Uterus (tissue), 4 donors: ENCODE measurements around the gene PPEF1. TPM values are rescaled to one million over a fixed set of nuclear protein-coding genes. Genes with fewer than 3 reads are reported as not detected.
A peak's percentile ranks its signal among the peaks of the same experiment; 100 is the strongest.

ENCODE experiments used
- DNase-seq, 2 donors: peaks; one replicate each; pipeline ENCODE4 v3.0.0-alpha.2; 2019 to 2020
- H3K27ac ChIP-seq, 2 donors: fragments of 200-600 bp; sonication (generic); 1 replicate in 1 of 2; 2 replicates in 1 of 2; pipeline ENCODE4 v1.5.1; 2016 to 2018
- H3K27me3 ChIP-seq, 2 donors: fragments of 200-600 bp; sonication (generic); one replicate each; pipeline ENCODE4 v1.5.1; 2018 to 2019; ENCODE audit warnings: control low read depth in 1 of 2
- H3K36me3 ChIP-seq, 2 donors: fragments of 200-600 bp; sonication (generic); one replicate each; pipeline ENCODE4 v1.5.1; 2019; ENCODE audit warnings: control low read depth in 1 of 2
- H3K4me1 ChIP-seq, 2 donors: fragments of 200-600 bp; sonication (generic); one replicate each; pipeline ENCODE4 v1.5.1; 2018 to 2019; ENCODE audit warnings: control low read depth in 1 of 2
- H3K4me3 ChIP-seq, 2 donors: fragments of 200-600 bp; sonication (generic); 1 replicate in 1 of 2; 2 replicates in 1 of 2; pipeline ENCODE4 v1.5.1; 2018 to 2019; ENCODE audit warnings: mild to moderate bottlenecking in 1 of 2
- H3K9me3 ChIP-seq, 2 donors: fragments of 200-600 bp; sonication (generic); one replicate each; pipeline ENCODE4 v1.5.1; 2019; ENCODE audit warnings: control low read depth in 1 of 2
- POLR2A ChIP-seq, 2 donors: fragments of 450-650 bp; IDR thresholded peaks; one replicate each; pipeline ENCODE4 v1.6.1; 2016; ENCODE audit warnings: antibody characterized with exemption in 2 of 2, mild to moderate bottlenecking in 1 of 2, moderate library complexity in 1 of 2
- intact Hi-C: fragments of 100-400 bp; cut with DNase I; formaldehyde crosslinking; loops from one replicate; pipeline ENCODE4 v1.15.1; 2023; ENCODE audit warnings: low total_unique reads
- total RNA-seq, 4 donors: library from RNA; depleted of rRNA in 3 of 4; stranded (reverse); fragments of >200 nt in 3 of 4; gene quantifications; one replicate each; pipeline versions ENCODE4 v1.1.0 to v1.2.4, GENCODE V29; 2014 to 2023
- TF ChIP-seq, protein P1 (sequence below), 4 experiments: fragments of 200-600 bp in 2 of 4; fragments of 450-650 bp in 2 of 4; sonication (generic) in 2 of 4; IDR thresholded peaks; one replicate each; pipeline ENCODE4 v1.5.1; 2016 to 2019; ENCODE audit warnings: antibody characterized with exemption in 4 of 4, mild to moderate bottlenecking in 2 of 4, moderate library complexity in 1 of 4
- donor health status: DM: yes; HTN: yes; CAD: no.

The PPEF1 gene
- total RNA-seq, 4 donors from 2014 or later, result under 0.01 to 0.76 TPM; not detected in 2

DNA sequence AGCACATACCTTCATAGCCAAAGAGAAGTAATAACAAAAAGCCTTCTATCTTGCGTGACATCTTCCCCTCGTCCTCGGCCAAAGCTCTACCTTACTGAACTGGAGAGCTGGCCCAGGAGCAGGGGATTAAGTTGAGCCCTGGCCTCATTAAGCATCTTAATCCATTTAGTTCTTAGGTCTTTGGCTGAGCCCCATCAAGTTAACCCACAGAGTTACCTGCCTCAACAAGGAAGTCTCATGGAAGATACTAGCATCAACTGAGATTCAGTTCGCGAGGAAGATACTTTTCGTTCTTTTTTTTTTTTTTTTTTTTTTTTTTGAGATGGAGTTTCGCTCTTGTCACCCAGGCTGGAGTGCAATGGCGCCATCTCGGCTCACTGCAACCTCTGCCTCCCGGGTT is 35.4 kb upstream of the PPEF1 start, which contains the start of gene RS1:
RS1 (minus strand) TSS at position 101 of the 400 bp plus-strand sequence; CDS start at position 61, 40 bp downstream.
- Histone ChIP-seq H3K4me3 (no peak within 1 kb of the TSS), H3K9me3 (no peaks in the 10 kb centered on the region), H3K36me3 (no peaks in the 10 kb centered on the region), H3K4me1 (no peaks in the 10 kb centered on the region), H3K27ac (no peak within 1 kb of the TSS), H3K27me3 (no peaks in the 10 kb centered on the region)
- DNase-seq, result no peak
- intact Hi-C loops, result no loop called here
- TF ChIP-seq, protein P1, sequence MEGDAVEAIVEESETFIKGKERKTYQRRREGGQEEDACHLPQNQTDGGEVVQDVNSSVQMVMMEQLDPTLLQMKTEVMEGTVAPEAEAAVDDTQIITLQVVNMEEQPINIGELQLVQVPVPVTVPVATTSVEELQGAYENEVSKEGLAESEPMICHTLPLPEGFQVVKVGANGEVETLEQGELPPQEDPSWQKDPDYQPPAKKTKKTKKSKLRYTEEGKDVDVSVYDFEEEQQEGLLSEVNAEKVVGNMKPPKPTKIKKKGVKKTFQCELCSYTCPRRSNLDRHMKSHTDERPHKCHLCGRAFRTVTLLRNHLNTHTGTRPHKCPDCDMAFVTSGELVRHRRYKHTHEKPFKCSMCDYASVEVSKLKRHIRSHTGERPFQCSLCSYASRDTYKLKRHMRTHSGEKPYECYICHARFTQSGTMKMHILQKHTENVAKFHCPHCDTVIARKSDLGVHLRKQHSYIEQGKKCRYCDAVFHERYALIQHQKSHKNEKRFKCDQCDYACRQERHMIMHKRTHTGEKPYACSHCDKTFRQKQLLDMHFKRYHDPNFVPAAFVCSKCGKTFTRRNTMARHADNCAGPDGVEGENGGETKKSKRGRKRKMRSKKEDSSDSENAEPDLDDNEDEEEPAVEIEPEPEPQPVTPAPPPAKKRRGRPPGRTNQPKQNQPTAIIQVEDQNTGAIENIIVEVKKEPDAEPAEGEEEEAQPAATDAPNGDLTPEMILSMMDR (IDR thresholded peaks at IDR 0.05), result no peak
- TF ChIP-seq POLR2A (IDR thresholded peaks at IDR 0.05), result no peak

DNA sequence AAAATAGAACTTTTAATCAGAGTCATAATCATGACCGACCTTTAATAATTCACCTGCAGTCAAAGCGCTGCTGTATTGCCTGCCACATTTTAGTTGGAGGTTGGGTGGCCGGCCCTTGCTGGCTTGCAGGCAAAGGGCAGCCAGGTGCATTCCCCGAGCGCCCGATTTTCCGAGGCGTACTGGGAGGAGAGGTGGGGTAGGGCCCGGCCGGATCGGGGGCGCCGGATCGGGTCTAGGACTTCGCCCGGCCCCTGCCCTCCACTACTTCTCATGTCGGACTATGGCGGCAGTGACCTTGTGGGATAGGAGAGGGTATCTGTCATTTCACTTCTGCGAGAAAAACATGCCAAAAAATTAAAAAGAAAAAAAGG is 33.0 kb upstream of the PPEF1 start:
- Histone ChIP-seq H3K4me1 (no peaks in the 10 kb centered on the region), H3K27ac (peak overlapping the region; percentile 62 to 90), H3K9me3 (no peaks in the 10 kb centered on the region), H3K27me3 (no peaks in the 10 kb centered on the region), H3K36me3 (no peaks in the 10 kb centered on the region), H3K4me3 (peak overlapping the region; percentile 54 to 59)
- intact Hi-C loops, result no loop called here
- TF ChIP-seq, protein P1 (IDR thresholded peaks at IDR 0.05), result no peak
- no peak for TF ChIP-seq POLR2A (IDR thresholded peaks at IDR 0.05)
- peak in 1 of 2 donors; percentile 28 for DNase-seq

DNA sequence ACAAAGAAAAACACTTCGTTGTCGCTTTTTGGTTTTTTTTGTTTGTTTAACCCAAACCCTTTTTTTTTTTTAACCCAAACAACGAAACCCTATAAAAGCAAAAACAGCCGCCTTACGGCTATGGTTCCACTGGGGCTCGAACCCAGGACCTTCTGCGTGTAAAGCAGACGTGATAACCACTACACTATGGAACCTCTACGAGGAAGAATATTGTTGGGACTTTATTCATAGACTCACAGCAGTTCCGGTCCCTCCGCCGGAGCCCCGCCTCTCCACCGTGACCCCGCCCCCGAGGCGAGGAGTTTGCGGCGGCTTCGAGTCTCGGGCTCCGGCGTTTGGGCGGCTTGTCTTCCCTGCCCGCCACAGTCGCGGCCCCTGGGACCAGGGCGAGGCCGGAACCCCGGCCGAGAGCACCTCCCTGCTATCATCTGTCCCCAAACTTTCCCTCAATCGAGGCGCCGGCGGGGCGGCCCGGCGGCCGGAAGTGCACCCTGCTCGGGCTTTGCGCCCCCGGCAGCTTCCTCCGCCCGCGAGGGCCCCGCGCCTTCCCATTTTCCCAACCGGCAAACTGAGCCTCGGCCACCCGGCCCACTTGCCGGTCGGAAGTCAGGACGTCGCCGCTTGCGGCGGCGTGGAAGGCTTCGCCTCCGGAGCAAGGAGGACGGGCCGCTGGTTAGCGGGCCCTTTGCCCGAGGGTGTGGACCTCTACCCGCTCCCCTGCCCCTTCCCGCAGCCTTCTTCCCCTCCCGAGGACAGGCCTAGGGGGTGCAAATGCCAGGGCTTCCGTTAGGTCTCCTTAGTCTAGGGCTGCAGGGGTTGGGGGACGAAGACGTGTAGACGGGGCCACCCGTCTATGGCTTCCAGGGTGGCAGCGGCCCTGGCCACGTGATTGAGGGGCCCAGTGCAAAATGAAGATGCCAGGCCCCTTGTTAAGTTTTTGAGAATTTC is 32.4 kb upstream of the PPEF1 start:
- H3K27me3 ChIP-seq, result no peaks in the 10 kb centered on the region
- H3K4me3 ChIP-seq, result peak overlapping the region; percentile 54 to 59
- H3K36me3 ChIP-seq, result no peaks in the 10 kb centered on the region
- intact Hi-C loops, result no loop called here
- no peaks in the 10 kb centered on the region for H3K9me3 ChIP-seq
- peak; percentile 73 to 79 for DNase-seq
- H3K4me1 ChIP-seq, result no peaks in the 10 kb centered on the region
- peak in 1 of 2 donors; percentile 48 for TF ChIP-seq POLR2A (IDR thresholded peaks at IDR 0.05)
- TF ChIP-seq, protein P1 (IDR thresholded peaks at IDR 0.05), result no peak
- peak overlapping the region; percentile 83 to 90 for H3K27ac ChIP-seq

DNA sequence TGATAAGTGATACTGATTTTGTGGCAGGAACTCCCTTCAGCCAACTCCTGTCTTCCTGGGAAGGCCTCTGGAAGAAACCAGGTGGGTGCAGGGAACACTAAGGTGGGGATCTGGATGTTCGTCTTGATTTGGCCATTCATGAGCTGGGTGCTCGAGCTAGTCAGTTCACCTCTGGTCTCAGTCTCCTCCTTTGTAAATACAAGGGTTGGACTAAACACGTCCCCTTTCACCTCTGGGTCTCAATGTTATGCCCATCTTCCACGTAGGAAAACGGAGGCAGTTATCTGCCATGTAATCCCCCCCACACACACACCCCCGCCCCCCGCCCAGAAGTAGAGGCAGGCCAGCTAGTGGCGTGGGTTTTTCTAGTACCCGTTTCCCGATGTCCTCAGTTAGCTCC is 31.4 kb upstream of the PPEF1 start:
- no peak overlapping the region for H3K4me3 ChIP-seq
- no peaks in the 10 kb centered on the region for H3K36me3 ChIP-seq
- H3K27me3 ChIP-seq, result no peaks in the 10 kb centered on the region
- TF ChIP-seq, protein P1 (IDR thresholded peaks at IDR 0.05), result no peak
- TF ChIP-seq POLR2A (IDR thresholded peaks at IDR 0.05), result no peak
- DNase-seq, result no peak
- no peaks in the 10 kb centered on the region for H3K4me1 ChIP-seq
- no peak overlapping the region for H3K27ac ChIP-seq
- intact Hi-C loops, result no loop called here
- no peaks in the 10 kb centered on the region for H3K9me3 ChIP-seq

DNA sequence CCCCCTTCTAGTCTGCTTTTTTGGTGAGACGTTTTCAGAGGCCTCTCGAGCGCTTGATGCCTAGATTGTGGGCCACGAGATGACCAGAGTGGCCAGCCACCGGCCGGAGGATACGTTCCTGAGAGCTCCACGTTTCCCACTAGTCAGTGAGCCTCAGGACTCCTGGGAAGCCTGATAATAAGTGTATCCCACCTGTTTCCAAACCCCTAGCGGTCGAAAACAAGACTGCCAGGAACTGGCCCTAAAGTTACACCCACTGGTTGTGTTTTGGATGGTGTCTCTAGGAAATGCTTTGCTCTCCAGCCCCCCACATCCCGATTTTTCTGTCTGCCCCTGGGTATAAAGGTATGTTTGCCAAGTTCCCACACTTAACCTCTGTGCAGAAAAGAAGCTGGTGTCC is 31.0 kb upstream of the PPEF1 start:
- DNase-seq, result peak in 1 of 2 donors; percentile 21
- H3K27me3 ChIP-seq, result no peaks in the 10 kb centered on the region
- no peak overlapping the region for H3K4me3 ChIP-seq
- intact Hi-C loops, result no loop called here
- H3K36me3 ChIP-seq, result no peaks in the 10 kb centered on the region
- TF ChIP-seq POLR2A (IDR thresholded peaks at IDR 0.05), result no peak
- TF ChIP-seq, protein P1 (IDR thresholded peaks at IDR 0.05), result no peak
- no peak overlapping the region for H3K27ac ChIP-seq
- H3K4me1 ChIP-seq, result no peaks in the 10 kb centered on the region
- no peaks in the 10 kb centered on the region for H3K9me3 ChIP-seq
